IMR-90 (cell line): ENCODE data around the gene RAPGEF5. TPM values are rescaled to one million over a fixed set of nuclear protein-coding genes. Genes with fewer than 3 reads are reported as not detected.

Experiments
- ATAC-seq: fragments of 200-7000 bp; cut with Tn5 transposase; 2 replicates; pipeline ENCODE4 v1.9.1; 2020; ENCODE audit warnings: low read depth, mild to moderate bottlenecking, moderate library complexity
- BruUV-seq: library from RNA; stranded (reverse); fragments of 400-500 nt; replicated peaks from 2 replicates; lab custom pipeline; 2021; lab: Mats Ljungman, UMichigan
- CTCF ChIA-PET: fragments of 300-600 bp; formaldehyde crosslinking; extraction: SDS; loops from one replicate; lab custom pipeline; 2021; ENCODE audit warnings: antibody characterized with exemption; lab: Yijun Ruan, JAX
- POLR2A ChIA-PET: fragments of 300-600 bp; sonication (Branson Sonifier 250); formaldehyde crosslinking; loops from one replicate; lab custom pipeline; 2022; ENCODE audit warnings: antibody characterized with exemption; ENCODE audit not compliant: unreplicated experiment; lab: Charles Lee
- DNase-seq: peaks from one replicate; pipeline ENCODE4 v3.0.0; 2013
- H2AFZ ChIP-seq: replicated peaks from 2 replicates; pipeline ENCODE3; 2013; ENCODE audit warnings: low read length, mild to moderate bottlenecking; ENCODE audit not compliant: poor library complexity
- H2AK5ac ChIP-seq: 2 replicates; pipeline ENCODE4 v1.6.1; 2013; ENCODE audit warnings: low read depth, low read length, inconsistent platforms
- H2AK9ac ChIP-seq: replicated peaks from 2 replicates; pipeline ENCODE3; 2013; ENCODE audit warnings: mild to moderate bottlenecking, low read depth, low read length, moderate library complexity; ENCODE audit not compliant: poor library complexity
- H2BK120ac ChIP-seq: 2 replicates; pipeline ENCODE4 v1.6.1; 2013; ENCODE audit warnings: low read depth, low read length, inconsistent platforms
- H2BK15ac ChIP-seq: 3 replicates; pipeline ENCODE4 v1.6.1; 2013; ENCODE audit warnings: low read depth, low read length, inconsistent platforms
- H2BK20ac ChIP-seq: 2 replicates; pipeline ENCODE4 v1.6.1; 2013; ENCODE audit warnings: low read depth, mild to moderate bottlenecking, inconsistent platforms, low read length, moderate library complexity
- H2BK5ac ChIP-seq: 2 replicates; pipeline ENCODE4 v1.6.1; 2013; ENCODE audit warnings: mild to moderate bottlenecking, low read depth, low read length, inconsistent platforms; ENCODE audit not compliant: poor library complexity, severe bottlenecking
- H3K14ac ChIP-seq: replicated peaks from 2 replicates; pipeline ENCODE4 v1.6.1; 2013; ENCODE audit warnings: low read depth, low read length, inconsistent platforms
- H3K18ac ChIP-seq: 2 replicates; pipeline ENCODE4 v1.6.1; 2013; ENCODE audit warnings: low read depth, low read length, control low read depth
- H3K23ac ChIP-seq: 2 replicates; pipeline ENCODE4 v1.6.1; 2013; ENCODE audit warnings: low read depth, low read length, inconsistent platforms
- H3K27ac ChIP-seq: 2 replicates; pipeline ENCODE4 v1.5.1; 2013; ENCODE audit warnings: mild to moderate bottlenecking, control low read depth, low read length; ENCODE audit not compliant: insufficient read depth
- H3K27me3 ChIP-seq: 2 replicates; pipeline ENCODE4 v1.6.1; 2013; ENCODE audit warnings: low read length; ENCODE audit not compliant: control insufficient read depth, insufficient read depth
- H3K36me3 ChIP-seq: 2 replicates; pipeline ENCODE4 v1.6.1; 2013; ENCODE audit warnings: low read length, mixed read lengths; ENCODE audit not compliant: control insufficient read depth, insufficient read depth
- H3K4ac ChIP-seq: 2 replicates; pipeline ENCODE4 v1.6.1; 2013; ENCODE audit warnings: low read depth, low read length, inconsistent platforms
- H3K4me1 ChIP-seq: 2 replicates; pipeline ENCODE4 v1.6.1; 2013; ENCODE audit warnings: low read length, mixed read lengths; ENCODE audit not compliant: control insufficient read depth, insufficient read depth
- H3K4me2 ChIP-seq: 2 replicates; pipeline ENCODE4 v1.6.1; 2013; ENCODE audit warnings: low read depth, mild to moderate bottlenecking, control low read depth, low read length, moderate library complexity
- H3K4me3 ChIP-seq: 2 replicates; pipeline ENCODE4 v1.5.1; 2013; ENCODE audit warnings: low read depth, mild to moderate bottlenecking, control low read depth, low read length, moderate library complexity; ENCODE audit not compliant: insufficient read depth
- H3K56ac ChIP-seq: 2 replicates; pipeline ENCODE4 v1.6.1; 2013; ENCODE audit warnings: low read length, inconsistent platforms; ENCODE audit not compliant: insufficient read depth; ENCODE audit errors: extremely low read depth
- H3K79me1 ChIP-seq, 2 experiments: 2 replicates each; pipeline ENCODE4 v1.6.1; 2013; ENCODE audit warnings: low read length in 2 of 2, inconsistent platforms in 1 of 2, low read depth in 1 of 2
- H3K9ac ChIP-seq: 2 replicates; pipeline ENCODE4 v1.6.1; 2013; ENCODE audit warnings: low read depth, low read length, control low read depth
- H3K9me1 ChIP-seq: 2 replicates; pipeline ENCODE4 v1.6.1; 2013; ENCODE audit warnings: low read length, inconsistent platforms; ENCODE audit not compliant: insufficient read depth
- H3K9me3 ChIP-seq: 2 replicates; pipeline ENCODE4 v1.6.1; 2013; ENCODE audit warnings: low read length; ENCODE audit not compliant: control insufficient read depth, insufficient read depth
- H4K20me1 ChIP-seq: 2 replicates; pipeline ENCODE4 v1.6.1; 2013; ENCODE audit warnings: low read length, inconsistent platforms; ENCODE audit not compliant: insufficient read depth
- H4K5ac ChIP-seq: 2 replicates; pipeline ENCODE4 v1.6.1; 2013; ENCODE audit warnings: mild to moderate bottlenecking, low read depth, low read length, control low read depth
- H4K8ac ChIP-seq, 2 experiments: 2 replicates each; pipeline ENCODE4 v1.6.1; 2013; ENCODE audit warnings: low read depth in 2 of 2, low read length in 2 of 2, control low read depth in 1 of 2, inconsistent platforms in 1 of 2
- H4K91ac ChIP-seq: 2 replicates; pipeline ENCODE4 v1.6.1; 2013; ENCODE audit warnings: low read depth, low read length, inconsistent platforms; ENCODE audit not compliant: insufficient read depth
- CEBPB ChIP-seq: IDR thresholded peaks from 2 replicates; pipeline ENCODE4 v1.6.1; 2012; ENCODE audit warnings: low read depth, low read length, improper control_type of control experiment
- CHD1 ChIP-seq: IDR thresholded peaks from 2 replicates; pipeline ENCODE4 v1.6.1; 2012; ENCODE audit warnings: low read depth, low read length, improper control_type of control experiment
- MAFK ChIP-seq: IDR thresholded peaks from 2 replicates; pipeline ENCODE4 v1.6.1; 2012; ENCODE audit warnings: low read depth, low read length, improper control_type of control experiment
- MAZ ChIP-seq: IDR thresholded peaks from 2 replicates; pipeline ENCODE4 v1.6.1; 2012; ENCODE audit warnings: low read depth, mild to moderate bottlenecking, low read length, improper control_type of control experiment, moderate library complexity, borderline replicate concordance
- MXI1 ChIP-seq: IDR thresholded peaks from 2 replicates; pipeline ENCODE4 v1.6.1; 2012; ENCODE audit warnings: low read depth, mild to moderate bottlenecking, low read length, moderate library complexity, borderline replicate concordance
- RAD21 ChIP-seq: IDR thresholded peaks from 2 replicates; pipeline ENCODE4 v1.6.1; 2012; ENCODE audit warnings: low read length, improper control_type of control experiment
- RCOR1 ChIP-seq: IDR thresholded peaks from 2 replicates; pipeline ENCODE4 v1.6.1; 2012; ENCODE audit warnings: mild to moderate bottlenecking, low read length, improper control_type of control experiment; ENCODE audit not compliant: insufficient replicate concordance
- RFX5 ChIP-seq: IDR thresholded peaks from 2 replicates; pipeline ENCODE4 v1.8.0; 2012; ENCODE audit warnings: low read depth, mild to moderate bottlenecking, low read length, moderate library complexity
- SMC3 ChIP-seq: fragments of 150-350 bp; IDR thresholded peaks from 2 replicates; pipeline ENCODE4 v1.6.1; 2016; ENCODE audit warnings: low read depth, mild to moderate bottlenecking, antibody characterized with exemption, low read length, moderate library complexity
- WGBS, 2 experiments: methylation state at CpG; one replicate each; pipeline versions ENCODE4 v1.1.5 to v1.1.7; 2013; ENCODE audit warnings: missing lambda C conversion rate in 2 of 2; ENCODE audit not compliant: insufficient read length in 1 of 2; ENCODE audit errors: extremely low coverage in 2 of 2; 5-methylcytosine and 5-hydroxymethylcytosine counted together
- dilution Hi-C: fragments of 300-500 bp; cut with HindIII; formaldehyde crosslinking; loops from one replicate; pipeline ENCODE4 v1.14.3; 2018; ENCODE audit warnings: low sequenced_read_pairs; ENCODE audit not compliant: unreplicated experiment
- in situ Hi-C: fragments of 300-500 bp; cut with MboI; formaldehyde crosslinking; loops from 3 replicates; pipeline ENCODE4 v1.14.3; 2019; ENCODE audit warnings: low sequenced_read_pairs, inconsistent platforms, mixed read lengths
- intact Hi-C: fragments of 100-400 bp; cut with micrococcal nuclease; formaldehyde crosslinking; loops from 2 replicates; pipeline ENCODE4 v1.10.0; 2022
- polyA plus RNA-seq, 3 experiments: library from polyadenylated mRNA; depleted of rRNA; stranded (reverse); fragments of >200 nt; gene quantifications; 2 replicates each; pipeline ENCODE4 v1.2.3, GENCODE V29; 2012; ENCODE audit warnings: low replicate concordance in 1 of 3
- total RNA-seq: library from RNA; depleted of rRNA; stranded (reverse); fragments of >200 nt; gene quantifications from 2 replicates; pipeline ENCODE4 v1.2.3, GENCODE V29; 2012
- TF ChIP-seq, protein P1 (sequence below): fragments of 150-350 bp; IDR thresholded peaks from 2 replicates; pipeline ENCODE4 v1.6.1; 2017; ENCODE audit warnings: mild to moderate bottlenecking, antibody characterized with exemption, low read length, low read depth
- TF ChIP-seq, protein P2 (sequence below): fragments of 150-350 bp; IDR thresholded peaks from 2 replicates; pipeline ENCODE4 v1.6.1; 2016; ENCODE audit warnings: low read depth, mild to moderate bottlenecking, low read length, moderate library complexity, borderline replicate concordance

RAPGEF5 gene
- total and polyA plus RNA-seq, 2 of the 4 experiments (the other 2 are of a cell fraction) = 0.05 to 0.18 TPM

DNA sequence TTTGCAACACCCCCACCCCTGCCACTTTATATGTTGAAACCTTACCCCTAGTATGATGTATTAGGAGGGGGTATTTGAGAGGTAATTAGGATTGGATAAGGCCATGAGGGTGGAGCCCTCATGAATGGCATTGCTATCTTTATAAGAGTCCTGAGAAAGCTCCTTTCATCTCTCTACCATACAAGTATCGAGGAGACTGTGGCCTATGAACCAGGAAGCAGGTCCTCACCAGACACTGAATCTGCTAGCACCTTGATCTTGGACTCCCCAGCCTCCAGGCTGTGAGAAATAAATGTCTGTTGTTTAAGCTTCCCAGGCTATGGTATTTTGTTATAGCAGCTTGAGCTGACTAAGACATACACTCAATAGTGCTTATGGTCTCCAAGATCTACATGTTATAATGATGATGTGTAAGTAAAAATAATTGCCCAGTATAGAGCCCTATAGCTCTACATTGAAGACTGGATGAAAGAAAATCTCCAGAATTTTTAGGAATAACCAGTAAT, 188.8 kb downstream of the RAPGEF5 start:
- Histone ChIP-seq H3K18ac (no peak overlapping the region), H3K27me3 (no peaks in the 10 kb centered on the region), H3K27ac (no peak overlapping the region), H3K56ac (no peak overlapping the region), H3K14ac (no peak overlapping the region), H3K9me1 (no peaks in the 10 kb centered on the region), H3K36me3 (no peaks in the 10 kb centered on the region), H3K9ac (no peak overlapping the region), H4K20me1 (no peaks in the 10 kb centered on the region), H3K4me1 (no peaks in the 10 kb centered on the region), H2AFZ (no peak overlapping the region), H3K4ac (no peak overlapping the region), H2AK5ac (no peak overlapping the region), H2BK120ac (no peak overlapping the region), H4K91ac (no peak overlapping the region), H3K4me2 (no peak overlapping the region), H2BK20ac (no peak overlapping the region), H4K8ac (no peak overlapping the region), H3K23ac (no peak overlapping the region), H3K4me3 (no peak overlapping the region), H4K5ac (no peak overlapping the region), H2BK15ac (no peak overlapping the region), H3K79me1 (no peaks in the 10 kb centered on the region), H2BK5ac (no peak overlapping the region), H3K9me3 (no peaks in the 10 kb centered on the region), H2AK9ac (no peak overlapping the region)
- intact Hi-C loops = no loop called here
- WGBS, 2 experiments = no CpG with 5 or more reads among the region's 1 CpG
- DNase-seq (no peak), ATAC-seq (no peak)
- in situ Hi-C loops = no loop called here
- BruUV-seq = no TSS peak
- dilution Hi-C loops = no loop called here
- CTCF ChIA-PET = interaction anchor here (1.0 kb wide), 1 partner anchor 10 kb away, joined by 3 read pairs; no protein-coding TSS in a partner anchor
- POLR2A ChIA-PET = no interaction called here
- TF ChIP-seq MAZ (no peak), CEBPB (no peak), SMC3 (no peak), CHD1 (no peak), MXI1 (no peak), MAFK (no peak), RFX5 (no peak), RAD21 (no peak), RCOR1 (no peak)
- TF ChIP-seq, protein P1, sequence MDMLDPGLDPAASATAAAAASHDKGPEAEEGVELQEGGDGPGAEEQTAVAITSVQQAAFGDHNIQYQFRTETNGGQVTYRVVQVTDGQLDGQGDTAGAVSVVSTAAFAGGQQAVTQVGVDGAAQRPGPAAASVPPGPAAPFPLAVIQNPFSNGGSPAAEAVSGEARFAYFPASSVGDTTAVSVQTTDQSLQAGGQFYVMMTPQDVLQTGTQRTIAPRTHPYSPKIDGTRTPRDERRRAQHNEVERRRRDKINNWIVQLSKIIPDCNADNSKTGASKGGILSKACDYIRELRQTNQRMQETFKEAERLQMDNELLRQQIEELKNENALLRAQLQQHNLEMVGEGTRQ = no peak
- TF ChIP-seq, protein P2, sequence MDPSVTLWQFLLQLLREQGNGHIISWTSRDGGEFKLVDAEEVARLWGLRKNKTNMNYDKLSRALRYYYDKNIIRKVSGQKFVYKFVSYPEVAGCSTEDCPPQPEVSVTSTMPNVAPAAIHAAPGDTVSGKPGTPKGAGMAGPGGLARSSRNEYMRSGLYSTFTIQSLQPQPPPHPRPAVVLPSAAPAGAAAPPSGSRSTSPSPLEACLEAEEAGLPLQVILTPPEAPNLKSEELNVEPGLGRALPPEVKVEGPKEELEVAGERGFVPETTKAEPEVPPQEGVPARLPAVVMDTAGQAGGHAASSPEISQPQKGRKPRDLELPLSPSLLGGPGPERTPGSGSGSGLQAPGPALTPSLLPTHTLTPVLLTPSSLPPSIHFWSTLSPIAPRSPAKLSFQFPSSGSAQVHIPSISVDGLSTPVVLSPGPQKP = no peak
